ENCODE results near the gene ZNF605. TPM values are rescaled to one million over a fixed set of nuclear protein-coding genes. Genes with fewer than 3 reads are reported as not detected.
A peak's percentile ranks its signal among the peaks of the same experiment; 100 is the strongest.
"Not testable (repeated sequence)": the region's sequence is repeated elsewhere in the genome, so short reads cannot be mapped to it uniquely, and the experiment has no call there.

The ZNF605 gene
- total and polyA plus RNA-seq, 2 of the 8 experiments (the other 6 are each of a cell fraction or from before 2014, with no cell fraction given), result 3.6 to 20.3 TPM

DNA sequence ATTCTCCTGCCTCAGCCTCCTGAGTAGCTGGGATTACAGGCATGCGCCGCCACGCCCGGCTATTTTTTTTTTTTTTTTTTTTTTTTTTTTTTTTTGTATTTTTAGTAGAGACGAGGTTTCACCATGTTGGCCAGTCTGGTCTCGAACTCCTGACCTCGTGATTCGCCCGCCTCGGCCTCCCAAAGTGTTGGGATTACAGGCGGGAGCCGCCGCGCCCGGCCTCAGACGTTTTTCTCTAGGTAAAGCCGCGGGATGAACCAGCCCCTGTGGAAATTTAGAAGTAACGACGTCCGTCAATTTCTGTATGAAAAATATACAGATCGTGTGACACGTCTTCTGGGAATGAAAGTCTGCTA, 48.3 kb downstream of the ZNF605 start:
- H3K4ac ChIP-seq (replicated peaks; ENCODE audit: insufficient read length, low read depth, low read length); H2BK20ac ChIP-seq (ENCODE audit: low read length); H4K20me1 ChIP-seq (replicated peaks in 1 of 2; ENCODE audit: control insufficient read depth in 1 of 2, insufficient read depth in 2 of 2, low read length in 2 of 2); H3K79me1 ChIP-seq (ENCODE audit: low read depth, low read length); DNase-seq (ENCODE audit: low read depth in 1 of 2, low spot score in 2 of 2); H3K27me3 ChIP-seq (replicated peaks in 1 of 4; ENCODE audit: control insufficient read depth in 3 of 4, extremely low read depth in 1 of 4, insufficient read depth in 3 of 4, low read length in 3 of 4); H3K36me3 ChIP-seq (ENCODE audit: control insufficient read depth in 2 of 4, insufficient read depth in 4 of 4, low read length in 3 of 4); H3K14ac ChIP-seq (ENCODE audit: insufficient read length); H3K79me2 ChIP-seq (ENCODE audit: control insufficient read depth in 1 of 2, insufficient read depth in 2 of 2, low read length in 2 of 2); H4K5ac ChIP-seq (ENCODE audit: insufficient read length, low read depth, low read length); H3K18ac ChIP-seq (ENCODE audit: extremely low read depth, low read length); H3K23ac ChIP-seq (ENCODE audit: insufficient read length); H2BK12ac ChIP-seq (ENCODE audit: low read depth, low read length); H3K56ac ChIP-seq (replicated peaks; ENCODE audit: insufficient read length, low read depth, low read length); H2AK5ac ChIP-seq (ENCODE audit: low read depth, low read length); H3K23me2 ChIP-seq (ENCODE audit: low read depth, low read length); H3K9me3 ChIP-seq (ENCODE audit: insufficient read depth in 2 of 2, low read depth in 1 of 2, low read length in 1 of 2); H2BK5ac ChIP-seq (ENCODE audit: low read depth, low read length); H4K91ac ChIP-seq (replicated peaks; ENCODE audit: insufficient read length, low read length); H3K4me1 ChIP-seq (replicated peaks in 1 of 4; ENCODE audit: control insufficient read depth in 3 of 4, insufficient read depth in 4 of 4, low read length in 3 of 4); H2BK120ac ChIP-seq (replicated peaks; ENCODE audit: low read depth, low read length); H3K27ac ChIP-seq (ENCODE audit: low read depth, low read length); H2BK15ac ChIP-seq (ENCODE audit: low read length); FAIRE-seq; H4K8ac ChIP-seq (ENCODE audit: extremely low read depth, insufficient read depth, low read length): not testable (repeated sequence)
- peak overlapping the region; percentile 84 to 99 for H3K4me2 ChIP-seq (ENCODE audit: insufficient read depth in 1 of 2, low read depth in 2 of 2, low read length in 2 of 2)
- POLR2A ChIA-PET (ENCODE audit: partially characterized antibody), result interaction anchor here (1.0 to 2.1 kb wide), 6 partner anchors 8 to 79 kb away, joined by 3 to 8 read pairs (median 4); partner anchors contain the start of genes CHFR and GOLGA3
- 0 out of 2 replicates have a peak overlapping the region, but pooled peaks have one; percentile 59 for H2AFZ ChIP-seq (ENCODE audit: low read length)
- peak overlapping the region in 3 of 4 experiments; percentile 33 to 41 (median 34); a peak in 4 of 7 replicates for H3K9ac ChIP-seq (replicated peaks in 1 of 4; ENCODE audit: extremely low read depth in 1 of 4, low read depth in 3 of 4, low read length in 3 of 4)
- WGBS, 2 experiments (ENCODE audit: extremely low coverage in 1 of 2, insufficient coverage in 1 of 2, insufficient read length in 1 of 2, insufficient replicate concordance in 2 of 2, low coverage in 1 of 2, low lambda C conversion rate in 2 of 2, missing lambda C conversion rate in 1 of 2), result 18% methylated on average over 17 of the region's 23 CpGs; no CpG with 5 or more reads in 1 of the 2 experiments
- CTCF ChIA-PET (ENCODE audit: partially characterized antibody), result interaction anchor here (1.8 kb wide), 1 partner anchor 15 kb away, joined by 4 read pairs; no protein-coding TSS in a partner anchor
- H3K4me3 ChIP-seq (ENCODE audit: extremely low read depth in 1 of 4, insufficient read depth in 2 of 4, low read depth in 3 of 4, low read length in 4 of 4), result peak overlapping the region; percentile 52 to 74 (median 66)
